Mesendoderm (in vitro differentiated cells): Measurements from ENCODE around the gene NAV1.
"Not testable (repeated sequence)": the region's sequence is repeated elsewhere in the genome, so short reads cannot be mapped to it uniquely, and the experiment has no call there.

Experiments used
- DNase-seq: peaks from one replicate; pipeline ENCODE4 v3.0.0; 2013
- H2AK5ac ChIP-seq: 2 replicates; pipeline ENCODE4 v1.6.1; 2013; ENCODE audit warnings: low read length, inconsistent platforms
- H2BK120ac ChIP-seq: 2 replicates; pipeline ENCODE4 v1.6.1; 2013; ENCODE audit warnings: low read depth, mild to moderate bottlenecking, low read length, moderate library complexity, mixed read lengths
- H2BK15ac ChIP-seq: replicated peaks from 2 replicates; pipeline ENCODE4 v1.6.1; 2013; ENCODE audit warnings: low read depth, mild to moderate bottlenecking, moderate library complexity
- H2BK5ac ChIP-seq: 2 replicates; pipeline ENCODE4 v1.6.1; 2013; ENCODE audit warnings: low read length, inconsistent platforms
- H3K18ac ChIP-seq: 2 replicates; pipeline ENCODE4 v1.6.1; 2013; ENCODE audit warnings: mild to moderate bottlenecking, low read length, mixed read lengths
- H3K23ac ChIP-seq: one replicate; pipeline ENCODE4 v1.6.1; 2013; ENCODE audit warnings: low read length
- H3K27ac ChIP-seq: 2 replicates; pipeline ENCODE4 v1.5.1; 2013; ENCODE audit warnings: low read depth, mild to moderate bottlenecking, inconsistent platforms, low read length, moderate library complexity
- H3K27me3 ChIP-seq: 2 replicates; pipeline ENCODE4 v1.6.1; 2013; ENCODE audit warnings: low read length, control low read depth, mild to moderate bottlenecking, inconsistent platforms; ENCODE audit not compliant: insufficient read depth, poor library complexity
- H3K36me3 ChIP-seq: 2 replicates; pipeline ENCODE4 v1.6.1; 2013; ENCODE audit warnings: low read length, inconsistent platforms; ENCODE audit not compliant: control insufficient read depth, insufficient read depth
- H3K4ac ChIP-seq: one replicate; pipeline ENCODE4 v1.6.1; 2013; ENCODE audit warnings: low read depth, mild to moderate bottlenecking, low read length, moderate library complexity
- H3K4me1 ChIP-seq: 2 replicates; pipeline ENCODE4 v1.6.1; 2013; ENCODE audit warnings: low read depth, low read length, inconsistent platforms; ENCODE audit not compliant: control insufficient read depth
- H3K4me2 ChIP-seq: 2 replicates; pipeline ENCODE4 v1.6.1; 2013; ENCODE audit warnings: low read length
- H3K4me3 ChIP-seq: 2 replicates; pipeline ENCODE4 v1.5.1; 2013; ENCODE audit warnings: mild to moderate bottlenecking, low read length
- H3K56ac ChIP-seq: one replicate; pipeline ENCODE4 v1.6.1; 2013; ENCODE audit warnings: low read length
- H3K79me1 ChIP-seq: 2 replicates; pipeline ENCODE4 v1.6.1; 2013; ENCODE audit warnings: low read length, inconsistent platforms
- H3K79me2 ChIP-seq: 2 replicates; pipeline ENCODE4 v1.6.1; 2013; ENCODE audit warnings: mild to moderate bottlenecking, low read length; ENCODE audit not compliant: control insufficient read depth, insufficient read depth
- H3K9ac ChIP-seq: 2 replicates; pipeline ENCODE4 v1.6.1; 2013; ENCODE audit warnings: low read length, inconsistent platforms
- H4K5ac ChIP-seq: one replicate; pipeline ENCODE4 v1.6.1; 2013; ENCODE audit warnings: low read length
- H4K8ac ChIP-seq: one replicate; pipeline ENCODE4 v1.6.1; 2013; ENCODE audit warnings: low read depth, mild to moderate bottlenecking, control low read depth, low read length, moderate library complexity
- WGBS: extraction: QIAGEN DNeasy Blood & Tissue Kit; methylation state at CpG from one replicate; pipeline ENCODE4 v1.1.7; 2013; ENCODE audit warnings: low lambda C conversion rate, missing lambda C conversion rate; ENCODE audit not compliant: insufficient coverage; ENCODE audit errors: extremely low coverage; 5-methylcytosine and 5-hydroxymethylcytosine counted together

NAV1 gene

GRCh38 chr1:201542309-201543035 lies 3.5 kb downstream of the NAV1 start:
- Histone ChIP-seq H3K27ac (no peak overlapping the region), H3K18ac (no peak overlapping the region), H4K5ac (no peak overlapping the region), H3K4me3 (no peak overlapping the region), H2BK120ac (no peak overlapping the region), H3K79me2 (no peaks in the 10 kb centered on the region), H3K4me2 (no peak overlapping the region), H4K8ac (no peak overlapping the region), H3K9ac (no peak overlapping the region), H2AK5ac (no peak overlapping the region), H3K79me1 (no peaks in the 10 kb centered on the region), H3K36me3 (no peaks in the 10 kb centered on the region), H3K4me1 (peaks cover 7% of the 10 kb centered on the region), H3K27me3 (no peaks in the 10 kb centered on the region), H3K56ac (peak overlapping the region; percentile 31), H3K4ac (no peak overlapping the region), H3K23ac (no peak overlapping the region), H2BK5ac (no peak overlapping the region), H2BK15ac (no peak overlapping the region)
- no peak for DNase-seq
- no CpG with 5 or more reads among the region's 9 CpGs for WGBS

- Histone ChIP-seq H3K23ac (no peak overlapping the region), H3K27me3 (no peaks in the 10 kb centered on the region), H3K36me3 (no peaks in the 10 kb centered on the region), H2BK15ac (no peak overlapping the region), H2BK5ac (no peak overlapping the region), H3K4me1 (peaks cover 3% of the 10 kb centered on the region), H3K56ac (no peak overlapping the region), H2AK5ac (no peak overlapping the region), H3K27ac (no peak overlapping the region), H3K79me1 (no peaks in the 10 kb centered on the region), H3K79me2 (no peaks in the 10 kb centered on the region), H3K4me3 (no peak overlapping the region), H4K5ac (no peak overlapping the region), H3K4me2 (no peak overlapping the region), H2BK120ac (no peak overlapping the region), H3K4ac (peak overlapping the region; percentile 7), H3K9ac (no peak overlapping the region), H3K18ac (no peak overlapping the region), H4K8ac (no peak overlapping the region)
- no peak for DNase-seq
- no CpG with 5 or more reads among the region's 7 CpGs for WGBS
These were observed 5.1 kb downstream of the NAV1 start for GRCh38 chr1:201543871-201544642.

- no peak for DNase-seq
- no peak overlapping the region for H2AK5ac ChIP-seq
- H2BK15ac ChIP-seq = no peak overlapping the region
- H3K4me2 ChIP-seq = no peak overlapping the region
- H3K4me1 ChIP-seq = peaks cover 3% of the 10 kb centered on the region
- H4K8ac ChIP-seq = no peak overlapping the region
- H3K9ac ChIP-seq = no peak overlapping the region
- H3K18ac ChIP-seq = no peak overlapping the region
- no peak overlapping the region for H3K56ac ChIP-seq
- no peak overlapping the region for H3K27ac ChIP-seq
- no peaks in the 10 kb centered on the region for H3K79me1 ChIP-seq
- H3K23ac ChIP-seq = no peak overlapping the region
- H3K27me3 ChIP-seq = no peaks in the 10 kb centered on the region
- no peak overlapping the region for H4K5ac ChIP-seq
- H3K36me3 ChIP-seq = no peaks in the 10 kb centered on the region
- no peak overlapping the region for H3K4me3 ChIP-seq
- no CpG with 5 or more reads among the region's 3 CpGs for WGBS
- no peak overlapping the region for H2BK120ac ChIP-seq
- no peak overlapping the region for H3K4ac ChIP-seq
- no peaks in the 10 kb centered on the region for H3K79me2 ChIP-seq
- H2BK5ac ChIP-seq = no peak overlapping the region
These were observed 5.8 kb downstream of the NAV1 start for GRCh38 chr1:201544710-201545109.

GRCh38 chr1:201545851-201546492 lies 7.0 kb downstream of the NAV1 start:
- WGBS = no CpG with 5 or more reads among the region's 9 CpGs
- Histone ChIP-seq H3K79me1 (no peaks in the 10 kb centered on the region), H3K9ac (no peak overlapping the region), H4K5ac (no peak overlapping the region), H2AK5ac (no peak overlapping the region), H3K4me2 (no peak overlapping the region), H2BK5ac (no peak overlapping the region), H3K18ac (no peak overlapping the region), H4K8ac (no peak overlapping the region), H3K27me3 (no peaks in the 10 kb centered on the region), H3K56ac (no peak overlapping the region), H3K36me3 (no peaks in the 10 kb centered on the region), H3K4me1 (no peaks in the 10 kb centered on the region), H3K4me3 (no peak overlapping the region), H3K27ac (no peak overlapping the region), H2BK120ac (no peak overlapping the region), H2BK15ac (no peak overlapping the region), H3K79me2 (no peaks in the 10 kb centered on the region), H3K23ac (no peak overlapping the region), H3K4ac (no peak overlapping the region)
- peak; percentile 62 for DNase-seq

GRCh38 chr1:201549522-201549921 lies 10.6 kb downstream of the NAV1 start:
- not testable (repeated sequence) for H3K27me3 ChIP-seq, H3K36me3 ChIP-seq, H3K4ac ChIP-seq, H3K18ac ChIP-seq, H3K4me1 ChIP-seq, H4K8ac ChIP-seq, H2AK5ac ChIP-seq, H3K4me3 ChIP-seq, H3K27ac ChIP-seq, H3K79me1 ChIP-seq, H3K9ac ChIP-seq, H3K79me2 ChIP-seq, H3K56ac ChIP-seq, H2BK120ac ChIP-seq, H2BK5ac ChIP-seq, H2BK15ac ChIP-seq, DNase-seq, H4K5ac ChIP-seq, H3K4me2 ChIP-seq, H3K23ac ChIP-seq
- no CpG with 5 or more reads among the region's 5 CpGs for WGBS
